BJ (cell line): Measurements from ENCODE around the gene NCKAP5L. TPM values are rescaled to one million over a fixed set of nuclear protein-coding genes. Genes with fewer than 3 reads are reported as not detected.

Experiments
- CTCF ChIA-PET: fragments of 350-600 bp; formaldehyde crosslinking; extraction: SDS; loops from one replicate; lab custom pipeline; 2021; ENCODE audit warnings: antibody characterized with exemption, inconsistent platforms; lab: Yijun Ruan, JAX
- POLR2A ChIA-PET: fragments of 300-600 bp; sonication (Branson Sonifier 250); formaldehyde crosslinking; extraction: SDS; loops from one replicate; lab custom pipeline; 2021; ENCODE audit warnings: antibody characterized with exemption; lab: Charles Lee
- DNase-seq: peaks from one replicate; pipeline ENCODE4 v3.0.0-alpha.2; 2011; ENCODE audit warnings: low read depth
- H3K27me3 ChIP-seq: 2 replicates; pipeline ENCODE4 v1.6.0; 2011; ENCODE audit warnings: low read length; ENCODE audit not compliant: control insufficient read depth, insufficient read depth
- H3K36me3 ChIP-seq: 2 replicates; pipeline ENCODE4 v1.5.1; 2011; ENCODE audit warnings: low read length; ENCODE audit not compliant: control insufficient read depth, insufficient read depth
- H3K4me3 ChIP-seq: 2 replicates; pipeline ENCODE4 v1.5.1; 2011; ENCODE audit warnings: low read depth, mild to moderate bottlenecking, control low read depth, low read length
- CTCF ChIP-seq: IDR thresholded peaks from 2 replicates; pipeline ENCODE4 v1.5.1; 2011; ENCODE audit warnings: low read depth, mild to moderate bottlenecking, control low read depth, inconsistent platforms, low read length, moderate library complexity; ENCODE audit not compliant: insufficient read depth
- polyA plus RNA-seq: library from polyadenylated mRNA; depleted of rRNA; stranded (reverse); fragments of >200 nt; gene quantifications from 2 replicates; pipeline ENCODE4 v1.2.3, GENCODE V29; 2011

NCKAP5L gene
- polyA plus RNA-seq, 1 experiment = 13.2 TPM

GRCh38 chr12:49750027-49750995 lies 77.9 kb downstream of the NCKAP5L start:
- no peak overlapping the region for H3K4me3 ChIP-seq
- H3K36me3 ChIP-seq = peaks cover 11% of the 10 kb centered on the region
- CTCF ChIA-PET = interaction anchor here (1.1 to 1.8 kb wide), 2 partner anchors 9 to 12 kb away, joined by 8 to 9 read pairs; partner anchors contain the start of gene TMBIM6
- TF ChIP-seq CTCF = no peak
- DNase-seq = no peak
- no peaks in the 10 kb centered on the region for H3K27me3 ChIP-seq
- POLR2A ChIA-PET = no interaction called here

- DNase-seq = no peak
- ChIA-PET POLR2A (interaction anchor here (0.6 kb wide), 2 partner anchors 12 to 236 kb away, joined by 3 to 10 read pairs; no protein-coding TSS in a partner anchor), CTCF (interaction anchor here (1.5 to 1.8 kb wide), 2 partner anchors 13 to 78 kb away, joined by 4 to 8 read pairs; no protein-coding TSS in a partner anchor)
- peaks cover 5% of the 10 kb centered on the region; the same call in 1 of the 2 replicates for H3K36me3 ChIP-seq
- H3K4me3 ChIP-seq = no peak overlapping the region
- H3K27me3 ChIP-seq = no peaks in the 10 kb centered on the region
- TF ChIP-seq CTCF = no peak
Observed at GRCh38 chr12:49748800-49749199, 79.4 kb downstream of the NCKAP5L start.

GRCh38 chr12:49748306-49748705 lies 79.9 kb downstream of the NCKAP5L start:
- Histone ChIP-seq H3K4me3 (no peak overlapping the region), H3K27me3 (no peaks in the 10 kb centered on the region), H3K36me3 (peaks cover 3% of the 10 kb centered on the region; the same call in 1 of the 2 replicates)
- no peak for TF ChIP-seq CTCF
- DNase-seq = no peak
- ChIA-PET POLR2A (interaction anchor here (0.6 kb wide), 2 partner anchors 13 to 236 kb away, joined by 3 to 10 read pairs; no protein-coding TSS in a partner anchor), CTCF (interaction anchor here (0.7 to 1.8 kb wide), 3 partner anchors 14 to 104 kb away, joined by 3 to 8 read pairs (median 4); no protein-coding TSS in a partner anchor)

GRCh38 chr12:49744363-49744885 lies 83.8 kb downstream of the NCKAP5L start:
- POLR2A ChIA-PET = no interaction called here
- CTCF ChIA-PET = interaction anchor here (1.2 to 1.5 kb wide), 2 partner anchors 19 to 397 kb away, joined by 3 to 8 read pairs; partner anchors contain the start of gene DNAJC22
- TF ChIP-seq CTCF = no peak
- H3K36me3 ChIP-seq = no peaks in the 10 kb centered on the region
- H3K27me3 ChIP-seq = no peaks in the 10 kb centered on the region
- no peak for DNase-seq
- no peak overlapping the region for H3K4me3 ChIP-seq
